Measurements from ENCODE around the gene RABIF.

Gene RABIF

GRCh38 chr1:202862679-202863560 is 26.0 kb downstream of the RABIF start:
- Histone ChIP-seq H3K27me3 (no peaks in the 10 kb centered on the region), H3K27ac (no peak overlapping the region), H3K4me1 (peaks cover 0 to 11% (median 7%) of the 10 kb centered on the region in 4 donors), H3K9me3 (no peaks in the 10 kb centered on the region), H3K4me3 (no peak overlapping the region), H3K36me3 (no peaks in the 10 kb centered on the region)
- no peak for TF ChIP-seq CTCF (IDR thresholded peaks at IDR 0.05)
- DNase-seq: no peak
- intact Hi-C loops (cut with DNase I; ENCODE audit: low total_unique reads): loop anchor here (10.0 kb wide), 1 partner anchor 48 kb away; the partner anchor contains the start of gene PCAT6

- no peaks in the 10 kb centered on the region for H3K27me3 ChIP-seq
- no peaks in the 10 kb centered on the region for H3K9me3 ChIP-seq
- peaks cover 0 to 11% (median 7%) of the 10 kb centered on the region in 4 donors for H3K4me1 ChIP-seq
- H3K36me3 ChIP-seq: no peaks in the 10 kb centered on the region
- TF ChIP-seq CTCF (IDR thresholded peaks at IDR 0.05): no peak
- peak; percentile 94 to 95 for DNase-seq
- peak overlapping the region; percentile 56 to 87 for H3K4me3 ChIP-seq
- intact Hi-C loops (cut with DNase I; ENCODE audit: low total_unique reads): loop anchor here (10.0 kb wide), 1 partner anchor 47 kb away; the partner anchor contains the start of gene PCAT6
- peak overlapping the region in 1 of 2 donors; percentile 34 for H3K27ac ChIP-seq
These were observed 27.4 kb downstream of the RABIF start for GRCh38 chr1:202861420-202862132.

- Histone ChIP-seq H3K4me1 (peaks cover 0 to 11% (median 7%) of the 10 kb centered on the region in 4 donors), H3K36me3 (no peaks in the 10 kb centered on the region), H3K27me3 (no peaks in the 10 kb centered on the region), H3K9me3 (no peaks in the 10 kb centered on the region), H3K4me3 (peak overlapping the region; percentile 56 to 87), H3K27ac (no peak overlapping the region)
- TF ChIP-seq CTCF (IDR thresholded peaks at IDR 0.05): no peak
- intact Hi-C loops (cut with DNase I; ENCODE audit: low total_unique reads): loop anchor here (10.0 kb wide), 1 partner anchor 46 kb away; the partner anchor contains the start of gene PCAT6
- peak in 1 of 2 donors; percentile 29 for DNase-seq
These were observed 28.1 kb downstream of the RABIF start for GRCh38 chr1:202860744-202861419.

GRCh38 chr1:202858789-202859414 is 30.0 kb downstream of the RABIF start:
- no peak for TF ChIP-seq CTCF (IDR thresholded peaks at IDR 0.05)
- no peaks in the 10 kb centered on the region for H3K9me3 ChIP-seq
- no peaks in the 10 kb centered on the region for H3K27me3 ChIP-seq
- H3K27ac ChIP-seq: no peak overlapping the region
- intact Hi-C loops (cut with DNase I; ENCODE audit: low total_unique reads): no loop called here
- peaks cover 0 to 11% (median 7%) of the 10 kb centered on the region in 4 donors for H3K4me1 ChIP-seq
- peak in 1 of 2 donors; percentile 38 for DNase-seq
- no peaks in the 10 kb centered on the region for H3K36me3 ChIP-seq
- H3K4me3 ChIP-seq: no peak overlapping the region

GRCh38 chr1:202858331-202858730 is 30.6 kb downstream of the RABIF start:
- Histone ChIP-seq H3K4me1 (peaks cover 0 to 11% (median 7%) of the 10 kb centered on the region in 4 donors), H3K4me3 (no peak overlapping the region), H3K9me3 (no peaks in the 10 kb centered on the region), H3K27ac (no peak overlapping the region), H3K27me3 (no peaks in the 10 kb centered on the region), H3K36me3 (no peaks in the 10 kb centered on the region)
- DNase-seq: peak in 1 of 2 donors; percentile 90
- no peak for TF ChIP-seq CTCF (IDR thresholded peaks at IDR 0.05)
- intact Hi-C loops (cut with DNase I; ENCODE audit: low total_unique reads): no loop called here
